Neural cell (in vitro differentiated cells): ENCODE data around the gene SERPINA1.

Experiments used
- EZH2 ChIP-seq: fragments of 200-600, 300-800 bp; shearing (Covaris generic), sonication (generic); IDR thresholded peaks from 2 replicates; pipeline ENCODE4 v1.6.1; 2014; ENCODE audit warnings: antibody characterized with exemption, low read length, borderline replicate concordance, mild to moderate bottlenecking; ENCODE audit not compliant: insufficient read depth, poor library complexity, severe bottlenecking
- POLR2AphosphoS5 ChIP-seq: IDR thresholded peaks from 2 replicates; pipeline ENCODE4 v1.6.1; 2012
- RAD21 ChIP-seq: fragments of 450-650 bp; conservative IDR thresholded peaks from 2 replicates; pipeline ENCODE4 v1.6.1; 2014; ENCODE audit warnings: antibody characterized with exemption, mild to moderate bottlenecking, moderate library complexity
- SMC3 ChIP-seq: fragments of 450-650 bp; conservative IDR thresholded peaks from 2 replicates; pipeline ENCODE4 v1.6.1; 2014; ENCODE audit warnings: antibody characterized with exemption, mild to moderate bottlenecking, moderate library complexity; ENCODE audit not compliant: poor library complexity
- TAF1 ChIP-seq: IDR thresholded peaks from 2 replicates; pipeline ENCODE4 v1.6.1; 2012; ENCODE audit warnings: low read depth
- TF ChIP-seq, protein P1 (sequence below): fragments of 450-650 bp; IDR thresholded peaks from 2 replicates; pipeline ENCODE4 v1.5.1; 2014; ENCODE audit warnings: antibody characterized with exemption, mild to moderate bottlenecking, moderate library complexity; ENCODE audit not compliant: poor library complexity, severe bottlenecking

DNA sequence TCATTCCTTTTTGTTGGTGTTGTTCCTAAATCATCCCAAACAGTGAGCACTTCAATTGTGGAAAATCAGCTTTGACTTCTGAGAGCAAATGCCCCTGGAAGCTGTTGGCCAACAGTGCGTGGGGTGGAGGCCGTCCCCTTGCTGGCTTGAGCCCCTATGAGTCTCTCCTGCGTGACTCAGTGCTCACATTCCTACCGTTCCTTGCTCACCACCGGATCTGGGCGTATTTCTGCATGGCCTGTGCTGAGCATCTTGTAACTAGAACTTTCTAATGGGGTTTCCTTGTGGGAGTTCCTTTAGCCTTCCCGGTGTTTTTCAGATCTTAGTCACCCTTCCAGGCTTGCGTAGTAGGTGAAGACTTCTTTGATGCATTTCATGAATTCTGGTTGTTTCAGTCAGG is 14.7 kb downstream of the SERPINA1 start:
- TF ChIP-seq RAD21 (no peak), POLR2AphosphoS5 (no peak), EZH2 (no peak), TAF1 (no peak), SMC3 (no peak)
- TF ChIP-seq, protein P1, sequence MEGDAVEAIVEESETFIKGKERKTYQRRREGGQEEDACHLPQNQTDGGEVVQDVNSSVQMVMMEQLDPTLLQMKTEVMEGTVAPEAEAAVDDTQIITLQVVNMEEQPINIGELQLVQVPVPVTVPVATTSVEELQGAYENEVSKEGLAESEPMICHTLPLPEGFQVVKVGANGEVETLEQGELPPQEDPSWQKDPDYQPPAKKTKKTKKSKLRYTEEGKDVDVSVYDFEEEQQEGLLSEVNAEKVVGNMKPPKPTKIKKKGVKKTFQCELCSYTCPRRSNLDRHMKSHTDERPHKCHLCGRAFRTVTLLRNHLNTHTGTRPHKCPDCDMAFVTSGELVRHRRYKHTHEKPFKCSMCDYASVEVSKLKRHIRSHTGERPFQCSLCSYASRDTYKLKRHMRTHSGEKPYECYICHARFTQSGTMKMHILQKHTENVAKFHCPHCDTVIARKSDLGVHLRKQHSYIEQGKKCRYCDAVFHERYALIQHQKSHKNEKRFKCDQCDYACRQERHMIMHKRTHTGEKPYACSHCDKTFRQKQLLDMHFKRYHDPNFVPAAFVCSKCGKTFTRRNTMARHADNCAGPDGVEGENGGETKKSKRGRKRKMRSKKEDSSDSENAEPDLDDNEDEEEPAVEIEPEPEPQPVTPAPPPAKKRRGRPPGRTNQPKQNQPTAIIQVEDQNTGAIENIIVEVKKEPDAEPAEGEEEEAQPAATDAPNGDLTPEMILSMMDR = no peak
